HG02642 (cell line): ENCODE measurements around the gene C6orf52.
"Not testable (repeated sequence)": the region's sequence is repeated elsewhere in the genome, so short reads cannot be mapped to it uniquely, and the experiment has no call there.

Experiments used
- ATAC-seq: cut with Tn5 transposase; IDR thresholded peaks from one replicate; pipeline ENCODE4 v1.9.1; 2021; ENCODE audit warnings: mild to moderate bottlenecking; ENCODE audit not compliant: unreplicated experiment, poor library complexity

C6orf52 gene

DNA sequence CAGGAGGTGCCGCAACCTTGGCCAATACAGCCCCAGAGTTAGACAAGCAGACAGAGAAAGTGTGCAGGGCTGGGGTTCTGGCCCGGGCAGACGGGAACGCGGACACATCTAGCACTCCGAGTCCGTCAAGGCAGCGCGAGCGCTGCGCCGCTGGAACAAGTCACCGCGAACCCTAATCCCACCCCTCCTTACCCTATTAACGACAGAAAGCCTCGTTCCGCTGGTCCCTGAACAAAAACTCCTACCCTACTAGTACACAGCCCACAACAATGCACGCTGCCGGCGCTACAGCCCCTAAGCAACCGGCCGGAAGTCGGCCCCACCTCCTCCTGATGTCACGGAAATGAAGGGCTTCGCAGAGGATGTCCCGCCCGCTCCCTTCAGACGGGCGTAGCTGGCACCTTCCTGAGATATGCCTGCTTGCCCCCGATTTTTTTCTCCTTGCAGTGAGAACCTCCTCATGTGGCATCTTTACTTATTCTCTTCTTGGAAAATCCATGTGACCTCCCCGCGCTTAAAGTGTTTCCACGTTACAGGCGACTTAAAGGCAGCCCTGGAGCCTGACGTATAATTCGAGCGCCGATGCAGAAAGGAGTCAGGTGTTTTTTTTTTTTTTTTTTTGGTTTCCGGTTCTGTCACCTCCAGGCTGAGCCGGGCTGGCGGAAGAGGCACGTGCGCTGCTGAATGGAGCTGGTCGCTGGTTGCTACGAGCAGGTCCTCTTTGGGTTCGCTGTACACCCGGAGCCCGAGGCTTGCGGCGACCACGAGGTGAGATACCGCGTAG is at the start of gene C6orf52, which contains the start of gene PAK1IP1:
C6orf52 (minus strand) TSS at position 315 of the 784 bp plus-strand sequence. CDS start 7,066 bp downstream, outside the sequence.
PAK1IP1 (plus strand) TSS at position 671 of the 784 bp plus-strand sequence; CDS start at position 685, 14 bp downstream.
- ATAC-seq = peak; percentile 98

DNA sequence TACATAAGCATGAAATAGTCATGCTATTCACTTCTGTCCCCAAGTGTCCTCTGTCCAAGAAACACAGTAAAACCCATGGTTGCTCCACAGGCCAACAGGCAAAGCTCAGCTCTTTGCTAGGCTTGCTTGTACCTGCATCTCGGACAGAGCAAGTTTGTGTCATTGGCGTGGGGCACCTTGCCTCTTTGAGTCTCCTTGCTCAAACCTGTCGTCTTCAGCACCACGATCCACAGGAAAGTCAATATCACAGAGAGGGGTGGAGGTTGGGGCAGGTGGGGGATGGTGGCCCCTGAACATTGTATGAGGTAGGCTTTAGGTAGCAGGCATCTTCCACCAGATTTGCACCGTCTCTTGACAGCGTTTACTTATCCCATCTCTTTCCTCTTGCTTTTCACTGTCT is 49.1 kb upstream of the C6orf52 start:
- no peak for ATAC-seq

GRCh38 chr6:10742251-10742650 is 47.8 kb upstream of the C6orf52 start:
- ATAC-seq = no peak

GRCh38 chr6:10741643-10742042 is 47.2 kb upstream of the C6orf52 start:
- not testable (repeated sequence) for ATAC-seq

DNA sequence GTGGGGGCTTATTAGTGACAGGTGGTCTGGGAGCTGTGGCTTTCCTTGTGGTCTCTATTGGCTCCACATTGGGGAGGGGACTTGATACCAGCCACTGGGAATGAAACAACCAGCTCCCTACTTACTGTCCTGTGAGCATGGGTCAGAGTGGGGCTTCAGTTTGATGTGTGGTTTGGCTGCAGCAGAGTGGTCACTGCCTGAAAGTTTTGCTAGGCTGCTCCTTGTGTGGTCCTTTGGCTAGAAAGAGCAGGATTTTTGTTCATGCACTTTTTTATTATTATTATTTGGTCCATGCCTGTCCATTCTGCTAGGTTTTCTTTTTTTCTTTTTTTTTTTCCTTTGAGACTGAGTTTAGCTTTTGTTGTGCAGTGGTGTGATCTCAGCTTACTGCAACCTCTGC is 45.6 kb upstream of the C6orf52 start:
- ATAC-seq = no peak

DNA sequence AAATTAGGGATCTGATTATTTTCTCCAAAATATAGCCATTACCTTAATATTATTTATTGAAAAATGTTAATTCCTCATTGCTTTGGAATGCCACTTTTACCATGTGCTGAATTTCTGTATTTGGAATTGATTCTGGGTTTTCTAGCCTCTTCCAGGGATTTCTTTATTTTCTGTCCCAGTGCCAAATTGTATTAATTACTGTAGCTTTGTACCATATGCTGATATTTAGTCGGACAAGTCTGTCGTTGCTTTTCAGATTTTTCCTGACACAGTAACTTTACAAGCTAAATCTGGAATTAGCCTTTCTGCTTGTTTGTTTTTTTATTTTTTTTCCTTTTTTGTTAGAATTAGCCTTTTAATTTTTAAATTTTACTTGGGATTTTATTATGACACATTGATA is 42.3 kb upstream of the C6orf52 start:
- no peak for ATAC-seq

GRCh38 chr6:10733863-10734262 is 39.4 kb upstream of the C6orf52 start:
- ATAC-seq = no peak

DNA sequence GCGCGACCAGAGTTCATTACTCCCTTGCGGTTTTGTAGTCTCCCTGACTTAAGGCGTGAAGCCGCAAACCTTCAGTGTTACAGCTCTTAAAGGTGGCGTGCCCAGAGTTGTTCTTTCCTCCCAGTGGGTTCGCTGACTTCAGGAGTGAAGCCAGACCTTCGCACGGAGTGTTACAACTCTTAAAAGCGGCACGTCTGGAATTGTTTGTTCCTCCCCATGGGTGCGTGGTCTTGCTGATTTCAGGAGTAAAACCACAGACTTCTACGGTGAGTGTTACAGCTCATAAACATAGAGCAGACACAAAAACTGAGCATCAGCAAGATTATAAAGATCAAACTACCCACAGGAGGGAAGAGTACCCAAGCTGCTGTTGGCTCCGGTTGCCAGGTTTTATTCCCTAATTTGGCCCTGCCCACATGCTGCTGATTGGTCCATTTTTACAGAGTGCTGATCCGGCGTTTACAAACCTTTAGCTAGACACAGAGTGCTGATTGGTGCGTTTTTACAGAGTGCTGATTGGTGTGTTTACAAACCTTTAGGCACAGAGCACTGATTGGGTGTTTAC is 38.8 kb upstream of the C6orf52 start:
- ATAC-seq = no peak

DNA sequence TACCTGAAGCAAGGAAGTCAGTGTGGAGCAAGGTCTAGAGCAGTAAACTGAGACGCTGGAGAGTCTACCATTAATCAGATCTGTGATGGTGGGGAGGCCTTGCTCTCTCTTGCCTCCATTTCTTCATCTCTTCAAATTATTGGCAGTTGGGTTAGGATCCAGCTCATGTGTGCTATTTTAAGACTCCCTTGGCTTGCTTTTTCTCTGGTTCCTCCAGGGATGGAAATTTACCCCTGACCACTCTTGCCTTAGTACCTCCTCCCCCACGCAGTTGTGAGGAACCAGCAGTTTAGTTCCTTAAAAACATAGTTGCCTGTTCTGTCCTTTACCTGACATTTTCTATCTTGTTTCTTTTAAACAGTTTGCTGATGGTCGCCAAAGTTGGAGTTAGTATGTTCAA is 35.8 kb upstream of the C6orf52 start:
- no peak for ATAC-seq

DNA sequence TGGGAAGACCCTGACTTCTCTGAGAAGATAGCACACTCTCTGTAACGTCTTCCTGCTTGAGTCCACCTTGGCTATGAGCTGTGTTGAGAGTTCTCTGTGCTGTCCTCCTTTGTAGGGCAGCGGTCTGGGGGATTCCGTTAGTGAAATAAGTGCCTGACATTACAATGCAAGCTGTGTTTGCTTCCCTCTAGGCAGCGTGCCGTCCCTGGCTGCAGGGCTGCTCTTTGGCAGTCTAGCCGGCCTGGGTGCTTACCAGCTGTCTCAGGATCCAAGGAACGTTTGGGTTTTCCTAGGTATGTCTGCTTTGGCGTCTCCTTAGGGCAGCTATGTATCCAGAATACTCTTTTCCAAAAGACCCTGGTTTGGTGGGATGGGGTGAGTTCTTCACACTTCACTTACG is 31.3 kb upstream of the C6orf52 start:
- no peak for ATAC-seq

DNA sequence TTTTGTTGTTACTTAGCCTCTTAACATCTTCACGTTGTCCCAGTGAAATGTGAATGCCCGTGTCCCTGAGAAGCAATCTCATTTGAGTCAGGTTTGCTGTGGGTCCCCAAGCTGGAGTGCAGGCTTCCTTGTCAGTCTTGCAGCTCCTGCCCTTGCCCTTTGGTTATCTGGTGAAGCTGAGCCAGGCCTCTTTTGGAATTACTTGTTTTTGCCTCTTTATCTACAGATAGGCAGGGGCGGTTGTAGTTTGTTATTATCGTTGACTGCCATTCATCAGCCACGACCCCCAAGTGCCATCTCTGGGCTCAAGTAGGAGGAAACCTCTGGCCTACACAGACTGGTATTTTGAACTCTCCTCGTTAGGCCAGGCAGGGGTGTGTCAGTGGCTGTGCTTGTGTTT is 30.6 kb upstream of the C6orf52 start:
- ATAC-seq = no peak

GRCh38 chr6:10723567-10723881 is 29.1 kb upstream of the C6orf52 start:
- no peak for ATAC-seq

GRCh38 chr6:10722820-10723566 is 28.6 kb upstream of the C6orf52 start, which contains the start of gene TMEM14C:
Gene TMEM14C (plus strand): TSS chr6:10723070. CDS start chr6:10724614, 1,544 bp downstream.
- ATAC-seq = peak; percentile 98

- no peak for ATAC-seq
Measured at GRCh38 chr6:10722570-10722819, 28.1 kb upstream of the C6orf52 start.

DNA sequence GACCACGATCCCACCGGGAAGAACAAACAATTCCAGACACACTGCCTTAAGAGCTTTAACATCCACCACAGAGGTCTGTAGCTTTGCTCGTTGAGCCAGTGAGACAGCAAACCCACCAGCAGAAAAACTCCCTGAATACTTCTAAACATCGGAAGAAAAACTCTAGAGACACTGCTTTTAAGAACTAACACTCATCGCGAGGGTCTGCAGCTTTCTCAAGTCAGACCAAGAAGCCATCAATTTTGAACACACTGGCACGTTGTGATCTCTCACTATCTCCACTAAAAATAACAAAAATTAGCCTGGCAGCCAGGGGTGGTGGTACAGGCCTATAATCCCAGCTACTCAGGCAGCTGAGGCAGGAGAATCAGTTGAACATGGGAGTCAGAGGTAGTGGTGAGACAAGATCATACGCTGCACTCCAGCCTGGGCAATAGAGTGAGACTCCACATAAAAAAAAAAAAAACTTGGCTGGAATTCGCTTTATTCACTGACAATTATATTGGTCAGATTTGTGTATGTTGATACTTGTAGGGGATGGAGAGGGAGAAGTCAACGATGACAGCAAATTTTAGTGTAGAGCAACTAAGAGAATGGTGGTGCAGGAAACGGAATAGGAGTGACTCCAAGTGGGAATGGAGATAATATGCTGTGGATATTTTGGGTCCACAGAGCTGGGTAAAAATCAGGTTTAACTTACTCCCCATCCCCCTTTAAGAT is 27.6 kb upstream of the C6orf52 start:
- ATAC-seq = no peak

DNA sequence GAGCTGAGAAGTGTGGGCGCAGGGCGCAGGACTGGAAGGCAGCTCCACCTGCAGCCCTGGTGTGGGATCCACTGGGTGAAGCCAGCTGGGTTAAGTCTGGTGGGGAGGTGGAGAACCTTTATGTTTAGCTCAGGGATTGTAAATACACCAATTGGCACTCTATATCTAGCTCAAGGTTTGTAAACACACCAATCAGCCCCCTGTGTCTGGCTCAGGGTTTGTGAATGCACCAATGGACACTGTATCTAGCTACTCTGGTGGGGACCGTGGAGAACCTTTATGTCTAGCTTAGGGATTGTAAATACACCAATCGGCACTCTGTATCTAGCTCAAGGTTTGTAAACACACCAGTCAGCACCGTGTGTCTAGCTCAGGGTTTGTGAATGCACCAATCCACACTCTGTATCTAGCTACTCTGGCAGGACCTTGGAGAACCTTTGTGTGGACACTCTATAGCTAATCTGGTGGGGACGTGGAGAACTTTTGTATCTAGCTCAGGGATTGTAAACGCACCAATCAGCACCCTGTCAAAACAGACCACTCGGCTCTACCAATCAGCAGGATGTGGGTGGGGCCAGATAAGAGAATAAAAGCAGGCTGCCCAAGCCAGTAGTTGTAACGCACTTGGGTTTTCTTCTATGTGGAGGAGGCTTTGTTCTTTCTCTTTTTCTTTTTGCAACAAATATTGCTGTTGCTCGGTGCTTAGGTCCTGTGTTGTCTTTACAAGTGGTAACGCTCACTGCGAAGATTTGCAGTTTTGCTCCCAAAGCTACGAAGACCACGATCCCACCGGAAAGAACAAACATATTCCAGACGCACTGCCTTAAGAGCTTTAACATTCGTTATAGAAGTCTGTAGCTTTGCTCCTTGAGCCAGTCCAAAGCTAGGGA is 26.8 kb upstream of the C6orf52 start:
- not testable (repeated sequence) for ATAC-seq

- ATAC-seq = no peak
Measured at GRCh38 chr6:10720265-10720959, 26.0 kb upstream of the C6orf52 start.

DNA sequence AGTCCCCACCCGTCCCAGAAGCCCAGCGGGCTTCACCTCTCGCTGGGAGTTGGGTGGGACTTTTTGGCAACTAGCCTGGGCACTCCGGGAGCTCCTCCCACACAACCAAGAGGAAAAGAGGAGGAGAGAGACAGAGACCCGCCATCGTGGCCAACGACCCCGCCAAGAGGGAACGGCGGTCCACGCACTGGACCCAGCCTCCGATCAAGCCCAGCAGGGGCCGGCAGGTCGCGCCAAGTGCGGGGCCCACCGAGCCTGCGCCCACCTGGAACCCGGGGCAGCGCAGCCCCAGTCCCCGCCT is 25.5 kb upstream of the C6orf52 start:
- no peak for ATAC-seq

GRCh38 chr6:10719296-10719963 is 25.0 kb upstream of the C6orf52 start:
- no peak for ATAC-seq
